Endothelial cell of umbilical vein (primary cell): ENCODE measurements around the gene FALEC. TPM values are rescaled to one million over a fixed set of nuclear protein-coding genes. Genes with fewer than 3 reads are reported as not detected.

ENCODE experiments used
- BruUV-seq: library from RNA; stranded (reverse); fragments of 400-500 nt; replicated peaks from 2 replicates; lab custom pipeline; 2021; lab: Mats Ljungman, UMichigan
- CTCF ChIA-PET: fragments of 300-600, 350-600 bp; sonication (Branson Sonifier 250); formaldehyde crosslinking; loops from one replicate; lab custom pipeline; 2021; ENCODE audit warnings: antibody characterized with exemption, inconsistent platforms; lab: Charles Lee
- POLR2A ChIA-PET: fragments of 300-600, 350-600 bp; sonication (Branson Sonifier 250); formaldehyde crosslinking; loops from one replicate; lab custom pipeline; 2021; ENCODE audit warnings: antibody characterized with exemption, inconsistent platforms; lab: Charles Lee
- DNase-seq: peaks from one replicate; pipeline ENCODE4 v3.0.0-alpha.2; 2011; ENCODE audit warnings: low read depth, low spot score
- FAIRE-seq: peaks from 2 replicates; lab custom pipeline; 2011; peaks lifted over from hg19 to GRCh38; lab: Jason Lieb, UNC
- H2AFZ ChIP-seq: 2 replicates; pipeline ENCODE4 v1.6.0; 2012; ENCODE audit warnings: low read depth, low read length, control low read depth, inconsistent platforms
- H3K27ac ChIP-seq: 2 replicates; pipeline ENCODE4 v1.5.1; 2011; ENCODE audit warnings: low read depth, mild to moderate bottlenecking, control low read depth, low read length, moderate library complexity; ENCODE audit not compliant: insufficient read depth
- H3K27me3 ChIP-seq, 2 experiments: 2 replicates each; pipeline versions ENCODE4 v1.6.0 to v1.6.1; 2011; ENCODE audit warnings: low read length in 2 of 2, mixed read lengths in 1 of 2; ENCODE audit not compliant: control insufficient read depth in 2 of 2, insufficient read depth in 2 of 2
- H3K36me3 ChIP-seq, 2 experiments: 2 replicates in 1 of 2; 3 replicates in 1 of 2; pipeline ENCODE4 v1.5.1; 2011; ENCODE audit warnings: low read length in 2 of 2, mild to moderate bottlenecking in 1 of 2, moderate library complexity in 1 of 2; ENCODE audit not compliant: control insufficient read depth in 2 of 2, insufficient read depth in 2 of 2; ENCODE audit errors: extremely low read depth in 1 of 2
- H3K4me1 ChIP-seq: 3 replicates; pipeline ENCODE4 v1.5.1; 2011; ENCODE audit warnings: mild to moderate bottlenecking, low read length; ENCODE audit not compliant: control insufficient read depth, insufficient read depth; ENCODE audit errors: extremely low read depth
- H3K4me2 ChIP-seq: 2 replicates; pipeline ENCODE4 v1.6.1; 2011; ENCODE audit warnings: low read length, control low read depth, mixed read lengths; ENCODE audit not compliant: insufficient read depth
- H3K4me3 ChIP-seq, 3 experiments: fragments of 200-600 bp in 1 of 3; sonication (generic), shearing (Covaris generic) in 1 of 3; replicated peaks in 1 of 3; 2 replicates each; pipeline ENCODE4 v1.5.1; 2011 to 2016; ENCODE audit warnings: control low read depth in 3 of 3, low read length in 3 of 3, mild to moderate bottlenecking in 2 of 3, inconsistent platforms in 1 of 3, low read depth in 1 of 3, moderate library complexity in 1 of 3; ENCODE audit not compliant: insufficient read depth in 1 of 3
- H3K79me2 ChIP-seq: 2 replicates; pipeline ENCODE4 v1.6.0; 2012; ENCODE audit warnings: low read length, inconsistent platforms; ENCODE audit not compliant: control insufficient read depth, insufficient read depth
- H3K9ac ChIP-seq: replicated peaks from 2 replicates; pipeline ENCODE3; 2011; ENCODE audit warnings: low read length, control low read depth; ENCODE audit not compliant: insufficient read depth; ENCODE audit errors: extremely low read depth
- H3K9me1 ChIP-seq: replicated peaks from 3 replicates; pipeline ENCODE4 v1.6.0; 2011; ENCODE audit warnings: mild to moderate bottlenecking, low read length; ENCODE audit not compliant: control insufficient read depth, insufficient read depth; ENCODE audit errors: extremely low read depth
- H3K9me3 ChIP-seq: replicated peaks from 2 replicates; pipeline ENCODE4 v1.5.1; 2012; ENCODE audit warnings: low read length, inconsistent platforms; ENCODE audit not compliant: control insufficient read depth, insufficient read depth
- H4K20me1 ChIP-seq: replicated peaks from 2 replicates; pipeline ENCODE3; 2011; ENCODE audit warnings: mild to moderate bottlenecking, low read length; ENCODE audit not compliant: control insufficient read depth, insufficient read depth; ENCODE audit errors: extremely low read depth
- EZH2 ChIP-seq: IDR thresholded peaks from 2 replicates; pipeline ENCODE4 v1.6.1; 2012; ENCODE audit warnings: borderline replicate concordance, low read depth, mild to moderate bottlenecking, moderate library complexity, low read length, inconsistent platforms; ENCODE audit not compliant: severe bottlenecking
- FOS ChIP-seq: IDR thresholded peaks from 2 replicates; pipeline ENCODE4 v1.6.1; 2011; ENCODE audit warnings: mild to moderate bottlenecking, low read length, moderate library complexity, borderline replicate concordance; ENCODE audit not compliant: insufficient read depth
- GATA2 ChIP-seq: IDR thresholded peaks from 2 replicates; pipeline ENCODE4 v1.7.0; 2011; ENCODE audit warnings: low read depth, mild to moderate bottlenecking, moderate library complexity, mixed read lengths, low read length; ENCODE audit not compliant: insufficient read length, insufficient read depth
- JUN ChIP-seq: IDR thresholded peaks from 2 replicates; pipeline ENCODE4 v1.6.1; 2011; ENCODE audit warnings: borderline replicate concordance, low read depth; ENCODE audit not compliant: insufficient read length, insufficient read depth
- MAX ChIP-seq: IDR thresholded peaks from 2 replicates; pipeline ENCODE4 v1.6.1; 2011; ENCODE audit not compliant: insufficient read depth, insufficient read length
- MYC ChIP-seq: IDR thresholded peaks from one replicate; pipeline ENCODE4 v1.6.1; 2011; ENCODE audit warnings: mild to moderate bottlenecking, low read depth, low read length
- POLR2A ChIP-seq: IDR thresholded peaks from 2 replicates; pipeline ENCODE4 v1.6.1; 2012; ENCODE audit warnings: low read depth, mild to moderate bottlenecking, control low read depth, low read length
- POLR2AphosphoS5 ChIP-seq: IDR thresholded peaks from 2 replicates; pipeline ENCODE4 v1.6.1; 2012; ENCODE audit warnings: low read depth, mild to moderate bottlenecking, control low read depth, low read length, moderate library complexity; ENCODE audit not compliant: insufficient read depth
- dilution Hi-C: fragments of 300-500 bp; cut with MboI; formaldehyde crosslinking; loops from one replicate; pipeline ENCODE4 v1.15.0; 2019; ENCODE audit warnings: low sequenced_read_pairs; ENCODE audit not compliant: extremely low pct_ligation_motif_present
- intact Hi-C: fragments of 100-400 bp; cut with micrococcal nuclease; formaldehyde crosslinking; loops from one replicate; pipeline ENCODE4 v1.10.0; 2022
- polyA plus RNA-seq, 4 experiments: library from polyadenylated mRNA; depleted of rRNA in 3 of 4; stranded (reverse) in 3 of 4; unstranded in 1 of 4; fragments of >200 nt; gene quantifications; 2 replicates each; pipeline versions ENCODE4 v1.2.1 to v1.2.3, GENCODE V29; 2011 to 2012; ENCODE audit warnings: missing spikeins in 1 of 4
- total RNA-seq: library from RNA; stranded (reverse); gene quantifications from 2 replicates; pipeline ENCODE4 v1.2.3, GENCODE V29; 2021
- TF ChIP-seq, protein P1 (sequence below), 2 donors: IDR thresholded peaks; 1 replicate in 1 of 2; 2 replicates in 1 of 2; pipeline ENCODE4 v1.5.1; 2011; ENCODE audit warnings: low read length in 2 of 2, mild to moderate bottlenecking in 2 of 2, moderate library complexity in 2 of 2, control low read depth in 1 of 2, inconsistent platforms in 1 of 2, low read depth in 1 of 2; ENCODE audit not compliant: insufficient read depth in 1 of 2; ENCODE audit errors: extremely low read depth in 1 of 2

The FALEC gene
- total and polyA plus RNA-seq, 2 donors (not counting 3 experiments of a cell fraction or from before 2014, with no cell fraction given) = not detected

DNA sequence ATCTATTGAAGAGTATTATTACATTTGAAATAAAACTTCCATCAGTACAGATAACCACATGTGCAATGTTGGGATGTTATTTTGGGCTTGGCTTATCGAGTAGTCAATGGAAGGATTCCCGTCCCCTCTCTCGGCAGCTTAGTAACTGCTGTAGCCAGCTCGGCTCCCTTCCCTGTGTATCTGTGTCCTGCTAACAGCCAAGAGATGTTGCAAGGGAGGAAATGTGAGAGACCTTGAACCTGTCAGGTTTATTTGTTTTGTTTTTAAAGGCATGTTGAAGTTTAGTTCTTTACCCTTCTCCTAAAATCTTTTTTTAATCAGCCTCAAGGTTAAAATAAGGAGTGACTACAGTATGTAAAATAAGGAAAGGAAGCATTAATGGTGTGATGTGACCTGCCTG lies 41.9 kb upstream of the FALEC start:
- FAIRE-seq (no peak), DNase-seq (no peak)
- no peaks in the 10 kb centered on the region for H4K20me1 ChIP-seq
- no peak overlapping the region for H3K4me3 ChIP-seq
- peaks cover 4 to 22% of the 10 kb centered on the region in 2 experiments for H3K36me3 ChIP-seq
- no TSS peak for BruUV-seq
- H3K9me1 ChIP-seq = no peaks in the 10 kb centered on the region
- ChIA-PET POLR2A (no interaction called here), CTCF (no interaction called here)
- intact Hi-C loops = no loop called here
- H3K79me2 ChIP-seq = no peaks in the 10 kb centered on the region
- no peak overlapping the region for H3K4me2 ChIP-seq
- no peak overlapping the region for H3K9ac ChIP-seq
- no peak for TF ChIP-seq MYC
- no peak for TF ChIP-seq EZH2
- TF ChIP-seq FOS = no peak
- TF ChIP-seq POLR2A = no peak
- TF ChIP-seq POLR2AphosphoS5 = no peak
- no peak for TF ChIP-seq JUN
- TF ChIP-seq, protein P1, sequence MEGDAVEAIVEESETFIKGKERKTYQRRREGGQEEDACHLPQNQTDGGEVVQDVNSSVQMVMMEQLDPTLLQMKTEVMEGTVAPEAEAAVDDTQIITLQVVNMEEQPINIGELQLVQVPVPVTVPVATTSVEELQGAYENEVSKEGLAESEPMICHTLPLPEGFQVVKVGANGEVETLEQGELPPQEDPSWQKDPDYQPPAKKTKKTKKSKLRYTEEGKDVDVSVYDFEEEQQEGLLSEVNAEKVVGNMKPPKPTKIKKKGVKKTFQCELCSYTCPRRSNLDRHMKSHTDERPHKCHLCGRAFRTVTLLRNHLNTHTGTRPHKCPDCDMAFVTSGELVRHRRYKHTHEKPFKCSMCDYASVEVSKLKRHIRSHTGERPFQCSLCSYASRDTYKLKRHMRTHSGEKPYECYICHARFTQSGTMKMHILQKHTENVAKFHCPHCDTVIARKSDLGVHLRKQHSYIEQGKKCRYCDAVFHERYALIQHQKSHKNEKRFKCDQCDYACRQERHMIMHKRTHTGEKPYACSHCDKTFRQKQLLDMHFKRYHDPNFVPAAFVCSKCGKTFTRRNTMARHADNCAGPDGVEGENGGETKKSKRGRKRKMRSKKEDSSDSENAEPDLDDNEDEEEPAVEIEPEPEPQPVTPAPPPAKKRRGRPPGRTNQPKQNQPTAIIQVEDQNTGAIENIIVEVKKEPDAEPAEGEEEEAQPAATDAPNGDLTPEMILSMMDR (IDR thresholded peaks at IDR 0.05; ENCODE audit: extremely low read depth in 1 of 2, insufficient read depth in 1 of 2, low read depth in 1 of 2, low read length in 2 of 2) = no peak
- TF ChIP-seq GATA2 = no peak
- TF ChIP-seq MAX = no peak
- H3K4me1 ChIP-seq = peaks cover 4% of the 10 kb centered on the region
- H3K27me3 ChIP-seq = no peaks in the 10 kb centered on the region
- no peak overlapping the region for H2AFZ ChIP-seq
- H3K9me3 ChIP-seq = no peaks in the 10 kb centered on the region
- no peak overlapping the region for H3K27ac ChIP-seq
- dilution Hi-C loops = no loop called here
